OCI-LY7 (cell line): ENCODE results near the gene USP27X.

ENCODE experiments used
- CTCF ChIP-seq: fragments of 200-600 bp; sonication (generic); conservative IDR thresholded peaks from 2 replicates; pipeline ENCODE4 v1.5.1; 2014; ENCODE audit warnings: mild to moderate bottlenecking, antibody characterized with exemption, low read length, moderate library complexity, mixed read lengths
- EZH2phosphoT487 ChIP-seq: fragments of 200-600 bp; sonication (generic); IDR thresholded peaks from 2 replicates; pipeline ENCODE4 v1.6.1; 2018; ENCODE audit warnings: low read depth, borderline replicate concordance, mild to moderate bottlenecking, mixed run types, antibody characterized with exemption, low read length, moderate library complexity, mixed read lengths

GRCh38 chrX:49901048-49901447, 21.8 kb downstream of the USP27X start:
- TF ChIP-seq CTCF (no peak), EZH2phosphoT487 (no peak)
